IPS DF 4.7 (cell line): ENCODE measurements around the gene PALD1.

Source experiments
- DNase-seq: peaks from one replicate; pipeline ENCODE4 v3.0.0-alpha.2; 2013; ENCODE audit warnings: low spot score; ENCODE audit errors: extremely low read depth

Gene PALD1

DNA sequence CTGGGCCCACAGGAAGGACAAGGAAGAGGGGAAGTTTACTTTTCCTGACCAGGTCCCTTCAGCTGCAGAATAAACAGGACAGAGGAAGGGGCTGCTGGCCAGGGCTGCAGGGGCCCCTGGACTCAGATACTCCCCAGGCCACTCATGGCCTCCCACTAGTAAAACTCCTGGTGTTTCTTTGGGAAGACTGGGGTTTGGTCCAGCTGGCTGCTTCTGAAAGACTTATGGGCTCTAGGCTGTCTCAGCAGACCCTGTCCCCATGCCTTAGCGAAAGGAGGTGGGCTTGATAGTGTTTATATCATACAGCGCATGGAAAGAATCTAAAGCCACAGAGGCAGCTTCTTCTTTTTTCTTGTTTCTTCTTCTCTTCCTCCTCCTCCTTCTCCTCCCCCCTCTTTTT lies 56.4 kb downstream of the PALD1 start:
- DNase-seq: no peak

DNA sequence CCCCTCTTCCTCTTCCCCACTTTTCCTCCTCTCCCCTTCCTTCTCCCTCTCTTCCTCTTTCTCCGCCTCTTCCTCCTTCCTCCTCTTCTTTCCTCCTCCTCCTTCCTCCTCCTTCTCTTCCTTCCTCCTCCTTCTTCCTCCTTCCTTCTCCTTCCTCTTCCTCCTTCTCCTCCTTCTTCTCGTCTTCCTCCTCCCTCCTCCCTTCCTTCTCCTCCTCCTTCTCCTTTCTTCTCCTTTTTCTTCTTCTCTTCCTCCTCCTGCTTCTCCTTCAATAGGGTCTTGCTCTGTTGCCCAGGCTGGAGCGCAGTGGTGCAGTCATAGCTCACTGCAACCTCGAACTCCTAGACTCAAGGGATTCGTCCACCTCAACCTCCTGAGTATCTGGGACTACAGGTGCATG lies 56.9 kb downstream of the PALD1 start:
- no peak for DNase-seq

DNA sequence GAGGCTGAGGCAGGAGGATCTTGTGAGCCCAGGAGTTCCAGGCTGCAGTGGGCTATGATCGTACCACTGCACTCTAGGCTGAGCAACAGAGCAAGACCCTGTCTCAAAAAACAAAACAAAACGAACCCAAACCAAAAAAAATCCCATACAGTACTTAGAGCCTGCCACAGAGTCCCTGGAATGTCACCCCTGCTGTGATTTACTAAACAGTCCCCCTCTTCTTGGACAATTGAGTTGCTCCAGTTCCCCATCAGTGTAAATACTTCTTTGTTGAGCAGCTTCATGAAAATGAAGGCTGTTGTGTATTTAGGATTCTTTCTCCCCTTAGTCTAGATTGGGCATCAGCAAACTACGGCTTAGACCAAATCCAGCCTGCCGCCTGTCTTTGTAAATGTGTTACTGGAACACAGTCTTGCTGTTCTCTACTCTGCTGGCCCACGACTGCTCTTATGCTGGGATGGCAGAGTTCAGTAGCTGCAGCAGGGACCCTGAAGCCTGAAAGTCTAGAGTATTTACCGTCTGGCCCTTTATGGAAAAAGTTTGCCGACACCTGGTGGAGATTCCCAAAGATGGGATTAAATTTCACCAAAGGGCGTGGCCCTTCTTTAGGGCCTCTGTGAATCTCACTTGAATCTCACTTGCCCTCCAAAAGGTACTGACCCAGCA lies 57.8 kb downstream of the PALD1 start:
- DNase-seq: no peak

DNA sequence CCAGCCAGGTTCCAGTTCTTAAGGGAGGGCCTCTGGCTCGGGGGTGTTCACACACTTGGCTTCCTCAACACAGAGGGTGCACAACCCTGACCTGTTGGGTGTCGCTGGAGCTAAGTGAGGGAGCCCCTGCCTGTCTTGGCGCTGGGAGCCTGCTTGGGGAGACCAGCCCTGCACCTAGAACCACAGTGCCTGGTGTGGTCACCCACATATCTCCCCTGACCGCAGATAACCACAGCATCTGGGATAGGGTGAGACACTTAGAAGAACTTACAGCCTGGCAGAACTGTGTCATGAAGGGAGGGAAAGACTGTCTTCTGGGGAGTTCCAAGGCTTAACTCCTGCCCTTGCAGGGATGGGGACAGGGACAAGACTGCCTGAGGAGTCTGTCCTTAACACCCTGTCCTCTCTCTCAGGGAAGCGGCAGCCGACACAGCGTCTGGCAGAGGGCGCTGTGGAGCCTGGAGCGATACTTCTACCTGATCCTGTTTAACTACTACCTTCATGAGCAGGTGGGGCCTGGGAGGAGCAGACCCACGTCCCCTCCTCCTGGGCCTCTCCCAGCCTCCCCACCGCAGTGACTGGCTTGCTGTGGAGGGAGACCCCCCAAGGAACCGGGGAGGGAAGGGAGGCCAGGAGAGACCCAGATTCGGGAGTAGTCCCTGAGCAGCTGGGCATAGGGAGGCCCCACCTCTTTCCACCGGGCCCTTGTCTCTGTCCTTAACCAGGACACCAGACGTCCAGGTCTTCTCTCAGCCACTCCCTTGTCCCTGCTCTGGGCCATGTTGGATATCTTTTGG lies 59.0 kb downstream of the PALD1 start:
- no peak for DNase-seq

DNA sequence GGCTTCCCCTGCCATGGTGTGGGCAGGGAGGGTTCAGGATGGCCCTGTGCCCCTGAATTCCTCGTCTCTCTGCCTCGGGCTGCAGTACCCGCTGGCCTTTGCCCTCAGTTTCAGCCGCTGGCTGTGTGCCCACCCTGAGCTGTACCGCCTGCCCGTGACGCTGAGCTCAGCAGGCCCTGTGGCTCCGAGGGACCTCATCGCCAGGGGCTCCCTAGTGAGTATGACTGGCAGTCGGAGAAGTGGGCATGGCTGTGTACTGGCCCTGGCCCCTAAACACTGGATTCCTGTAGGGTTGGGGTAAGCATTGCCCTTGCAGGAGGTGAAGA lies 59.6 kb downstream of the PALD1 start:
- no peak for DNase-seq

GRCh38 chr10:70538731-70539338 lies 60.3 kb downstream of the PALD1 start:
- DNase-seq: no peak

- no peak for DNase-seq
These were observed 60.9 kb downstream of the PALD1 start for GRCh38 chr10:70539471-70539870.

- no peak for DNase-seq
These were observed 61.7 kb downstream of the PALD1 start for GRCh38 chr10:70540089-70540788.

DNA sequence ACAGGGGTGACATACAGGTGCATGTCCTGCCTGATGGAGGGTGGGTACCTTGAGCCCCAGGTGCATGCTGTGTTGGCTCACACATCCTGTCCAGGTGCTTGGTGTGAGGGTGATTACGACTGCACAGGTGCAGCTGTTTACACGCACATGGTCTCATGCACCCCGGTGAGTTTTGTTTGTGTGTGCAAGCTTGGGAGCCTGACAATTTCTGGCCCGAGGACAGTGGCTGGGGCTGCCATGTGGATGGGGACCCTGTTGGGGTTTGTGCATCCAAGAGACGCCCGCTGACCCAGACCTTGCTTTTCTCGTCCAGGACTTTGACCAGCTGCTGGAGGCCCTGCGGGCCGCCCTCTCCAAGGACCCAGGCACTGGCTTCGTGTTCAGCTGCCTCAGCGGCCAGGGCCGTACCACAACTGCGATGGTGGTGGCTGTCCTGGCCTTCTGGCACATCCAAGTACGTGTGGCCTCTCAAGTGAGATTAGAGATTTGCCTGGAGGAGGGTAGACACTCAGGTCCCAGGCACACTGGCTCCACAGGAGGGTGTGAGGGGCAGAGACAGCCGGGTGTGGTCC lies 62.3 kb downstream of the PALD1 start:
- no peak for DNase-seq

GRCh38 chr10:70541736-70542564 lies 63.4 kb downstream of the PALD1 start:
- no peak for DNase-seq

DNA sequence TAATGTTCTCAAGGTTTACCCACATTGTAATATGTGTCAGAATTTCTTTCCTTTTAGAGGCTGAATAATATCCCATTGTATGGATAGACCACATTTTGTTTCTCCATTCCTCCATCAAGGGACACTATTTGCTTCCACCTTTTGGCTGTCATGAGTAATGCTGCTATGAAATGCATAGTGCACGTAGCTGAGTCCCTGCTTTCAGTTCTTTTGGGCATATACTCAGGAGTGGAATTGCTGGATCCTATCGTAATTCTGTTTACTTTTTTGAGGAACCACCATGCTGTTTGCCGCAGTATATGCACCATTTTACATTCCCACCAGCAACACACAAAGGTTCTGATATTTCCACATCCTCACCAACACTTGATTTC lies 64.0 kb downstream of the PALD1 start:
- DNase-seq: no peak

GRCh38 chr10:70543911-70544310 lies 65.3 kb downstream of the PALD1 start:
- no peak for DNase-seq

- DNase-seq: no peak
These were observed 66.1 kb downstream of the PALD1 start for GRCh38 chr10:70544431-70545340.

- DNase-seq: no peak
These were observed 68.0 kb downstream of the PALD1 start for GRCh38 chr10:70546584-70546983.

GRCh38 chr10:70549351-70549961 lies 70.9 kb downstream of the PALD1 start:
- DNase-seq: no peak

DNA sequence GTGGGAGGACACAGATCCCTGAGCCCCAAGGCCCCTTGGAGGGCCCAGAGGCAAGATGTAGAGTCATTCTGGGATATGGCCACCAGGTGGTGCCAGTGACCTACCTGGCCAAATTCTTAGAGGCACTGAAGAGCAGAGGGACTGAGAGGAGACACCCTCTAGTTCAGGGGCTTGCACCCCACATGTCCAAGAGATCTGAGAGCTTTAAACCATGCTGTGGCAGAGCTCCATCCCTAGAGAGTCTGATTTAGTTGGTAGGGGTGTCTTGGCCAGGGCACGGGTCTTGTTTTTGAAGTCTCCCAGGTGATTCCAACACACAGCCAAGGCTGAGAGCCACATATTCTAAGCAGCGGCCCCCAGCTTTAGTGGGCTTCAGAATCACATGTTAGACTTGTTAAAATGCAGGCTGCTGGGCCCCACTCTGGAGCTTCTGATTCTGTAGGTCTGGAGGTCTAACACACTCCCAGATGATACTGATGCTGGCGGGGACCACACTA lies 71.4 kb downstream of the PALD1 start:
- DNase-seq: no peak

DNA sequence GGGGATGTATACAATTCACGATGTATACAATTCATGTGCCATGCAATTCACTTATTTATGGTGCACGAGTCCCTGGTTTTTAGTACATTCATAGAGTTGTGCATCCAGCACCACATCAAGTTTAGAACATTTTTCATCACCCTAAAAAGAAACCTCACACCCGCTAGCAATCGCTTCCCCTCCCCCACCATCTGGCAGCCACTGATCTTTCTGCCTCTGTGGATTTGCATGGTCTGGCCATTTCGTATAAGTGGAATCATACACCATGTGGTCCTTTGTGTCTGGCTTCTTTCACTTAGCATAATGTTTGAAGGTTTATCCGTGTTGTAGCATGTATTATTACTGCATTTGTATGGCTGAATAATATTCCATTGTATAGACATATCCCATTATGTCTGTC lies 71.9 kb downstream of the PALD1 start:
- no peak for DNase-seq

GRCh38 chr10:70551466-70551865 lies 72.9 kb downstream of the PALD1 start:
- DNase-seq: no peak

GRCh38 chr10:70551971-70552422 lies 73.4 kb downstream of the PALD1 start:
- DNase-seq: no peak
